HG03439 (cell line): Measurements from ENCODE around the gene SLC6A11.

Experiments used
- ATAC-seq: cut with Tn5 transposase; IDR thresholded peaks from one replicate; pipeline ENCODE4 v1.9.1; 2021; ENCODE audit warnings: mild to moderate bottlenecking, moderate library complexity; ENCODE audit not compliant: unreplicated experiment

SLC6A11 gene

DNA sequence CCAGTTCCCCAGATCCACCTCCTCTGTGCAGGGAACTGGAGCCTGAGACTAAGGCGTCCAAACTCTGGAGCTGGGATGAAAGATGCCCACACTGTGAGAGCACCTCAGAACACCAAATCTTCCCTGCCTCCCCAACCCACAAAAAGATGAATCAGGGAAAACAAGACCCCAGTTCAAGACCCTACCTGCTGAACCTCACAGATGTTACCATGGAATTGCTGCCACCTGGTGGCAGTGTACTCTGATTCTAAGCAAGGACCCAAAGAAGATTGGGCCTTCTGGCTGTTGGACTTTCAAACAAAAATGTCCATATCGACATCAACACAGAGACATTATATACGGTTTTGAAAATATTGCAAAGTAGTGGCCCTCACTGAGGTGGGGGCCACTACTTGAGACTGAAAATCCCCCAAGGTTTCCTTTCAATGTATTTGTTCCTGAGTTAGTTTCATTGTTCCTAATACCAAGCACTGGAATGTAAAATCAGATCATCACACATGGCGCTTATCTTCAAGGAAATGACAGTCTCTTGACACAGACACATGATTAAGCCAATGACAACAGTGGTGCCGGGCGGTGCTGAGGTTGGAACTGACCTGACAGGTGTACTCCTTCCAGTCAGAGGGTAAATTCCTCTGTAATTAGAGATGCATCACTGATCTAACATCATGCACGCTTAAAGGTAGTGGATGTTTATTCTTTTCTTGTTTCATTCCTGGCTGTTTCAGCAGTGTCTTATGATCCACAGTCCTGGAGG lies 67.6 kb downstream of the SLC6A11 start:
- no peak for ATAC-seq

DNA sequence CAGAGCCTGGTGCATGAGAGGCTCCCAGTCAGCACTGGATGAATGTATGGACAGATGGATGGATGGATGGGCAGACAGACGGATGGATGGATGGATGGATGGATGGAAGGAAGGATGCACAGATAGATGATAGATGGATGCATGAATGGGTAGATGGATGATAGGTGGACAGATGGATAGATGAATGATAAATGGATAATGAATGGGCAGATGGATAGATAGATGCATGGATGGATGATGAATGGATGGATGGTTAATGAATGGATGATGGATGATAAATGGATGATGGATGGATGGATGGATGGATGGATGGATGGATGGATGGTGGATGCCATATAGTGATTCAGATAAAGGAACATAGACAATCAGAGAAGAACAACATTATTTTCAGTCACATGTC lies 71.0 kb downstream of the SLC6A11 start:
- ATAC-seq: no peak

DNA sequence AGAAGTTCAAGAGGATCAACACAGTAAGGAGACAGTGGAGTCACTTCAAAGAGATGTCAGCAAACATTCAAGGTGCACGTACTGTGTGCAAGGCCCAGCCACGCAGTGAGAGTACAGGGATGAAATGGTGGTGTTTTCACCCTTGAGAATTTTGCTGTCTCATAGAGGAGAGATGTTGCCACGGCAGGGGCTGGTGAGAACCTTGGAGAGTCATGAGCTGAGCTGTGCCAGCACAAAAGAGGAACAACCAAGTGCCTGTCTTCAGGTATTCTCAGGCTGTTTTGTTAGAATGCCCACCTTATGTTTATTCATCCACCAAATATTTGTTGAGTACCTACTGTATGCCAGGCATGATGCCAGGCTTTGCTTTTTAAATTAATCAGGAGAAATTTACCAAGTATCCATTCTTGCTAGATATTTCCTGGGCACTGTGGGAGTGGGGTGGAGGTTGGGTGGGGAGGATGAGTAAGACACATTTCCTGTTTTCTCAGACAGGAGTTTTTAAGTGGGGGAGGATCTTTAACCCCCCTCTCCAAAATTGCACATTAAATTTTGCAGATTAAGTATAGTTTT lies 72.6 kb downstream of the SLC6A11 start:
- no peak for ATAC-seq

GRCh38 chr3:10889206-10889960 lies 73.4 kb downstream of the SLC6A11 start:
- ATAC-seq: no peak

- ATAC-seq: no peak
Observed at GRCh38 chr3:10890665-10891064, 74.6 kb downstream of the SLC6A11 start.

- no peak for ATAC-seq
Observed at GRCh38 chr3:10892622-10893021, 76.6 kb downstream of the SLC6A11 start.

DNA sequence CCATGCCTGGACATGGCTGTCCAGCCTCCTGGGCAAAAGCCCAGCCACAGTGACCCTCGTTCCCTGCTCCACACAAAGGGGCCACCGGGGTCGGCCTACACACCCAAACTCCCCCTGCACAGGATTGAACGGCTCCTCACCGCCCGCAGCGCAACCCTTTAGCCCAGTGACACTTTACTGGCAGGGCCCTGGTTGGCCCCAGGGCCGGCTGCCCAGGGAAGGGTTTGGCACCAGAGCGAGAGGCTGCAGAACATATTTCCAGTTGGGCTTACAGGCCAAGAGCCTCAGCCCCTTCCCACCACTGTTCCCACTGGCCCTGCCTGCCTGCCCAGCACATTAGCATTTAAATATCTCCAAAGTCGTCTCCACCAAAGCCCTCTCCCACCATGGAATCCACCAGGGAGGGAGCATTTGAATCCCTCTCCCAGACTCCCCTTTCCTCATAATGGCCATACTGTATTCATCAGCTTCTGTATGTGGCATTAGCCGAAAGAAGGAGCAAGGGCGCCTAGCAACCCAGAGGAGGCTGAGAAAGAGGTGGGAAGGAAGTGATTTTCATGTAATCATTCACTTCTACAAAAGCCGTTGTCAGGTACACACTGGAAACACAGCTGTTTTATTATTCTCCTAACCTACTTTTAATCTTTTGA lies 85.4 kb downstream of the SLC6A11 start:
- no peak for ATAC-seq

GRCh38 chr3:10907262-10907661 lies 91.2 kb downstream of the SLC6A11 start:
- no peak for ATAC-seq

DNA sequence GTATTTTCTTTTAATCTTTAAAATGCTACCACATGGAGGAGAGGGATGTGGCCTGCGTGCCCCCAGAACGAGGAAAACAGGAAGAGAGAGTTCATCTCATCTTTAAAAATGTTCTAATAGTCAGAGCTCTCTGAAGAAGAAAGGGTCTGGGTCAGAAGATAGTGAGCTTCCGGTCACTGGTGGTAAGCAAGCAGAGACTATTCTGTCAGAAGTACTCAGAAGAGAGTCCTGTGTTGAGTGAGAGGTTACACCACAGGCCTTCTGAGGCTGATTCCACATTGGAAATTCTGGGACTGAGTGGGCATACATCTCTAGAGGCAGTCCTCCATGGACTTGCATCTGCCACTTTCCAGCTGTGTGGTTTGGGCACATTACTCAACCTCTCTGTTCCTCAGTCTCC lies 94.3 kb downstream of the SLC6A11 start:
- no peak for ATAC-seq

GRCh38 chr3:10911350-10912002 lies 95.4 kb downstream of the SLC6A11 start:
- ATAC-seq: no peak

DNA sequence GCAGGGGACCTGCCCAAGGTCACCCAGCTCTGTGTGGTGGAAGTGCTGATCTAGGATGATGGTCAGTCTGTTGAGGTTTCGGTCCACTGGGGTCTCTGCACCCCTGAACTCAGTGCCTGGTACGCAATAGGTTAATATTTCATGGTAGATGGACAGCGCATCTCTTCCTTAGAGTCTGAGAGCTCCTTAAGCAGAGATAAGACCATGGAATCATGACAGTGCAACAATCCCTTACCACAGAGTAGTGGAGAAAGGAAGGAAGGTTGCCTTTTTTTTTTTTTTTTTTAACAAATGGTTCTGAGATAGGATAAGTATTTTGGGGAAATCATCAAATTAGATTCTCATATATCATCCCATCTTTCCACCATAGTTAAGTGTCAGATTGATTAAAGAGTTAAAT lies 96.8 kb downstream of the SLC6A11 start:
- ATAC-seq: no peak

GRCh38 chr3:10915376-10915775 lies 99.3 kb downstream of the SLC6A11 start:
- ATAC-seq: no peak

GRCh38 chr3:10917176-10917575 lies 101.1 kb downstream of the SLC6A11 start:
- no peak for ATAC-seq

DNA sequence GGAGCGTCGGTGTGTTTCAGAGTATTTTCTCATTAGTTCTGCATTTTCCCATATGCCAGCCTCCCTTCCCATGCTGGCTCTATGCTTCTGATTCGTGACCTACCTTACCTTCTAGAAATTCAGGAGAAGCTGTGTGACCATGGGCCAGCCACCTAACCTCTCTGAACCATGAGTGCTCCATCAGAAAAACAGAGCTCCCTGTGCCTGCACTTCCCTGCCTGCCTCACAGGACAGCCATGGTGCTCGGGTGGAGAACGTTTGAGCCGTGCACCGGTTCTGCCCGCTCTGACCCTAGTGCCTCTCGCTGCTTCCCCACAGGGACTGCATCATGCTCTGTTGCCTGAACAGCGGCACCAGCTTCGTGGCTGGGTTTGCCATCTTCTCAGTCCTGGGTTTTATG lies 102.0 kb downstream of the SLC6A11 start:
- ATAC-seq: no peak

DNA sequence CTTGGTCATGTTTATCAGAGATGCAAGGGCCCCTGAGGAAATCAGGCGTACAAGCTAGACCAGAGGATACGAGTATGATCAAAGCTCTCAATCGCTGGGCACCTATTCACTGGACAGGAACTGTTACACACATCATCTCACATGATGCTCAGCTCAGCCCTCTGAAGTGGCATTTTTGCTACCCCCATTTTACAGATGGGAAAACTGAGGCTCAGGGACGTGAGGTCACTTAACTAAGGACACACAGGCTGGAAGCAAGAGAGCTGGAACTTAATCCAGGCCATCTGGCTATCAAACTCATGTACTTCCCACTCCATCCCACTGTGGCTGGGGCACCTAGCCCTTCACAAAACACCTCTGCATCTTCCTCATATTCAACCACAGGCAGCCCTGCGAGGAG lies 103.6 kb downstream of the SLC6A11 start:
- no peak for ATAC-seq

DNA sequence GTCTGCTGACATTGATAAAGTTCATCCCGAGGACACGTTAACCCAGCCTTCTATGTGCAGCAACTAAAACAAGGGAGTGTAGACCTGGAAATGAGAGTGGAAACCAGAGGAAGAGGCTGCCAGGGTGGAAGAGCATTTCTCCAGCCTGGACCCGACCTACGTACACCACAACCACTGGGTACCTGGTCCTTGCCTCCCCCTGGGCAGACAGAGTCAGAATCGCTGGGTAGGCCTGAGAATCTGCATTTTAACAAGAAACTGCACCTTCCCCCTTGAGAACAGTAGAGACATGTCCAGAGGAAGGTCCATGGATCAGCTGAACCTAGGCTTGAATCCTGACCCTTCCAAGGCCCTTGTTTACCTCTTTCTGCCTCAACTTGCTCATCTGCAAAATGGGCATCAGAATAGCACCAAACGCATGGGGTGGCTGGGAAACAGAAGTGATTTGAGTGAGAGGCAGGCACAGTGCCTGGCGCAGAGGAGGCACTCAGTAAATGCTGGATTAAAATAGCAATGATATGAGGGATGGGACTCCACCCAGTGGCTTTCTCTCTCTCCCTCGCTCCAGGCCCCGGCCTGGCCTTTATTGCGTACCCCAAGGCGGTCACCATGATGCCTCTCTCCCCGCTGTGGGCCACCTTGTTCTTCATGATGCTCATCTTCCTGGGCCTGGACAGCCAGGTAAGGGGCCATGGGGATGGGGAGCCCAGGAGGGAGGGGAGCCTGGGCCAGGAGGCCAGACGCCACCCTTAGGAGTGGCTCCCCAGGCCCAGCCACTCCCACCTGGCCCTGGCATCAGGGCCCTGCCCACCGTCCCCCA lies 109.6 kb downstream of the SLC6A11 start:
- ATAC-seq: no peak

DNA sequence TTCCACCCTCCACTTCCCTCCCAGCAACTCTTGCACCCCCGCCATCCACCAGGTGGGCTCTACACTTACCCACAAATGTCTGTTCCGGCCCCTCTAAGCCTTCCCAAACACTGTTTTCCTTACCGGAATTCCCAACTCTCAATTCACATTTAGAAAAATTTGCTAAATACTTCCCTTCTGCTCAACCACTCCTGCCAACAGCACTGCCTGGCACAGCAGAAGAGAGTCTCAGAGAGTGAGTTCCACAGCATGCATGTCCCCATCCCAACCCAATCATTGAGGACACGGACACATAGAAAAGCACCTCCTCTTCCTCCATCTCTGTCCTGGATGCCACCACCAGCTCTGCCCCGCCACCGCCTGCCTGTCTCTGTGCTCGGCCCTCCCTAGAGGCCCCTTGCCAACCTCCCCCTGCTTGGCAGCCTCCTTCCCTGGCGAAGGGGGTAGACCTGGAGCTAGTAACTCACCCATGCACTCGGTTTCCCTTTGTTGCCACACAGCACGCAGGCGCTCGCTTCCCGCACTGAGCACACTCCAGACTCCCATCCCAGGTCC lies 110.3 kb downstream of the SLC6A11 start:
- no peak for ATAC-seq

DNA sequence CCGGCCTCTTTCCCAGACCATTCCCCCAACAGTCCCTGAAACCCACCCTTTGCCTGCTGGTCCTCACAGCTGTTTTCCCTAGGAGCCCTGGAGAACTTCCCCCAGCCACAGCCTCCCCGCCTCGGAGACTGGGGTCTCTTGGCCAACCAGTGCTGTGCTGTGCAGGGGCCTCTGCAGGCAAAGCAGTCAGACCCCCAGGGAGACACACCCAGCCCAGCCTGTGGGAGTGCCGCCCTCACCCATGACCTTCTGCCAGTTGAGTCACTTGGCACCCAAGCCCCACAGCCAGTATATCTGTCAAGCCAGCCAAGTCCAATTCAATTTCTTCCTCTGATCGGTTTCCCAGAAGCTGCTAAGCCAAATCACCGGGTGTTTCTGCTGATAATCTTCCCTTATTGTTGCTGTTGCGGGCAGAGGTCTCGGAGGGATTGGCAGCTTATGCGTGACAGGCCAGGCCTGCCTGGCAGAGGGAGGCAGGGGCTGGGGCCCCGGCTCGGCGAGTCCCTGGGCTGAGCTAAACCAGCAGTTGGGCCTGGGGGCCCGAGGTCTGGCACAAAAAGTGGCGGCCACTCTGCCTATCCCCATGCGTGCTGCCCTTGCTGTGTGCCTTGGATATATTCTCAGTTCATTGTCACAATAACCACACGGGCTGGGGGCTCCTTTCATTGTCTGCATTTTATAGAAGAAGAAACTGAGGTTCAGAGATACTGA lies 110.9 kb downstream of the SLC6A11 start:
- ATAC-seq: no peak

- ATAC-seq: no peak
Observed at GRCh38 chr3:10927551-10927950, 111.5 kb downstream of the SLC6A11 start.
